H9 (cell line): ENCODE data around the gene WFS1. TPM values are rescaled to one million over a fixed set of nuclear protein-coding genes. Genes with fewer than 3 reads are reported as not detected.

ENCODE experiments used
- DNase-seq: peaks from one replicate; pipeline ENCODE4 v3.0.0-alpha.2; 2017
- H2AFZ ChIP-seq: one replicate; pipeline ENCODE4 v1.6.1; 2013; ENCODE audit warnings: mild to moderate bottlenecking, low read length, control low read depth, moderate library complexity
- H2AK5ac ChIP-seq: 2 replicates; pipeline ENCODE4 v1.6.1; 2013; ENCODE audit warnings: low read length, control low read depth, mixed read lengths; ENCODE audit not compliant: insufficient read length
- H2BK120ac ChIP-seq: one replicate; pipeline ENCODE4 v1.6.1; 2013; ENCODE audit warnings: low read depth, mild to moderate bottlenecking, low read length, control low read depth, inconsistent platforms; ENCODE audit not compliant: poor library complexity, severe bottlenecking
- H2BK12ac ChIP-seq: 2 replicates; pipeline ENCODE4 v1.6.1; 2013; ENCODE audit warnings: low read length, control low read depth, mixed read lengths, low read depth; ENCODE audit not compliant: insufficient read length
- H2BK15ac ChIP-seq: 2 replicates; pipeline ENCODE4 v1.6.1; 2013; ENCODE audit warnings: low read depth, low read length, control low read depth
- H2BK20ac ChIP-seq: one replicate; pipeline ENCODE4 v1.6.1; 2013; ENCODE audit warnings: low read depth, mild to moderate bottlenecking, low read length, control low read depth, inconsistent platforms; ENCODE audit not compliant: poor library complexity, severe bottlenecking
- H2BK5ac ChIP-seq: 2 replicates; pipeline ENCODE4 v1.6.1; 2013; ENCODE audit warnings: low read length, control low read depth, mixed read lengths; ENCODE audit not compliant: insufficient read length
- H3K14ac ChIP-seq: 2 replicates; pipeline ENCODE4 v1.6.1; 2013; ENCODE audit warnings: low read length, control low read depth; ENCODE audit not compliant: insufficient read depth
- H3K18ac ChIP-seq: 2 replicates; pipeline ENCODE4 v1.6.1; 2013; ENCODE audit warnings: low read depth, mild to moderate bottlenecking, mixed read lengths, low read length, control low read depth; ENCODE audit not compliant: insufficient read length
- H3K23ac ChIP-seq: 2 replicates; pipeline ENCODE4 v1.6.1; 2013; ENCODE audit warnings: low read length, control low read depth, mixed read lengths, low read depth; ENCODE audit not compliant: insufficient read length
- H3K23me2 ChIP-seq: 2 replicates; pipeline ENCODE4 v1.6.1; 2013; ENCODE audit warnings: low read depth, mild to moderate bottlenecking, mixed read lengths, low read length, control low read depth; ENCODE audit not compliant: insufficient read length, poor library complexity, severe bottlenecking
- H3K27ac ChIP-seq: 2 replicates; pipeline ENCODE4 v1.5.1; 2013; ENCODE audit warnings: low read length, control low read depth, mixed read lengths, low read depth; ENCODE audit not compliant: insufficient read length
- H3K27me3 ChIP-seq: 2 replicates; pipeline ENCODE4 v1.6.1; 2013; ENCODE audit warnings: low read length, control low read depth, inconsistent platforms; ENCODE audit not compliant: insufficient read depth
- H3K4ac ChIP-seq: 2 replicates; pipeline ENCODE4 v1.6.1; 2013; ENCODE audit warnings: low read depth, mild to moderate bottlenecking, control low read depth, inconsistent platforms, low read length, moderate library complexity
- H3K4me1 ChIP-seq: 2 replicates; pipeline ENCODE4 v1.6.1; 2013; ENCODE audit warnings: low read length, control low read depth, inconsistent platforms; ENCODE audit not compliant: insufficient read depth
- H3K4me2 ChIP-seq: 2 replicates; pipeline ENCODE4 v1.6.1; 2013; ENCODE audit warnings: low read length, control low read depth, mixed read lengths; ENCODE audit not compliant: insufficient read length, insufficient read depth
- H3K56ac ChIP-seq: 2 replicates; pipeline ENCODE4 v1.6.1; 2013; ENCODE audit warnings: low read depth, mild to moderate bottlenecking, mixed read lengths, low read length, control low read depth; ENCODE audit not compliant: insufficient read length
- H3K79me1 ChIP-seq: 2 replicates; pipeline ENCODE4 v1.6.1; 2013; ENCODE audit warnings: low read depth, mild to moderate bottlenecking, moderate library complexity, low read length, control low read depth, inconsistent platforms; ENCODE audit not compliant: insufficient read depth, poor library complexity, severe bottlenecking
- H3K79me2 ChIP-seq: 2 replicates; pipeline ENCODE4 v1.6.1; 2013; ENCODE audit warnings: low read length, control low read depth, inconsistent platforms; ENCODE audit not compliant: insufficient read depth
- H3K9ac ChIP-seq: 2 replicates; pipeline ENCODE4 v1.6.1; 2013; ENCODE audit warnings: low read length, control low read depth, mixed read lengths; ENCODE audit not compliant: insufficient read length; ENCODE audit errors: extremely low read depth
- H3K9me3 ChIP-seq: one replicate; pipeline ENCODE4 v1.6.1; 2013; ENCODE audit warnings: low read depth, low read length, inconsistent platforms; ENCODE audit not compliant: control insufficient read depth
- H3T11ph ChIP-seq: one replicate; pipeline ENCODE4 v1.6.1; 2013; ENCODE audit warnings: mild to moderate bottlenecking, low read length, control low read depth, inconsistent platforms
- H4K20me1 ChIP-seq: one replicate; pipeline ENCODE4 v1.6.1; 2013; ENCODE audit not compliant: control insufficient read depth, insufficient read length, insufficient read depth
- H4K5ac ChIP-seq: 2 replicates; pipeline ENCODE4 v1.6.1; 2013; ENCODE audit warnings: low read depth, mild to moderate bottlenecking, mixed read lengths, low read length, control low read depth; ENCODE audit not compliant: insufficient read length
- H4K8ac ChIP-seq: replicated peaks from 2 replicates; pipeline ENCODE4 v1.6.1; 2013; ENCODE audit warnings: low read length, control low read depth, mixed read lengths, low read depth; ENCODE audit not compliant: insufficient read length
- H4K91ac ChIP-seq: 2 replicates; pipeline ENCODE4 v1.6.1; 2013; ENCODE audit warnings: low read depth, mild to moderate bottlenecking, moderate library complexity, mixed read lengths, low read length, control low read depth; ENCODE audit not compliant: insufficient read length
- H3K27ac Mint-ChIP-seq, 3 experiments: 2 replicates in 2 of 3; 3 replicates in 1 of 3; pipeline ENCODE4 v1.8.0; 2020 to 2021; ENCODE audit warnings: mixed read lengths in 3 of 3, mild to moderate bottlenecking in 1 of 3, moderate library complexity in 1 of 3
- H3K27me3 Mint-ChIP-seq: 2 replicates; pipeline ENCODE4 v1.8.0; 2021; ENCODE audit warnings: low read depth, mild to moderate bottlenecking, moderate library complexity, mixed read lengths
- H3K36me3 Mint-ChIP-seq, 3 experiments: 2 replicates in 2 of 3; 3 replicates in 1 of 3; pipeline ENCODE4 v1.8.0; 2020 to 2021; ENCODE audit warnings: low read depth in 3 of 3, mixed read lengths in 3 of 3; ENCODE audit not compliant: insufficient read depth in 1 of 3
- H3K4me1 Mint-ChIP-seq, 2 experiments: 2 replicates each; pipeline ENCODE4 v1.8.0; 2020; ENCODE audit warnings: mixed read lengths in 2 of 2
- H3K4me3 Mint-ChIP-seq, 2 experiments: 2 replicates in 1 of 2; 3 replicates in 1 of 2; pipeline ENCODE4 v1.8.0; 2020 to 2021; ENCODE audit warnings: mild to moderate bottlenecking in 2 of 2, mixed read lengths in 2 of 2, moderate library complexity in 1 of 2
- H3K9me3 Mint-ChIP-seq, 2 experiments: 2 replicates in 1 of 2; 3 replicates in 1 of 2; pipeline ENCODE4 v1.8.0; 2020; ENCODE audit warnings: mild to moderate bottlenecking in 2 of 2, mixed read lengths in 2 of 2, moderate library complexity in 1 of 2
- WGBS: extraction: QIAGEN DNeasy Blood & Tissue Kit; methylation state at CpG from one replicate; pipeline ENCODE4 v1.1.7; 2013; ENCODE audit warnings: missing lambda C conversion rate, low lambda C conversion rate, mixed read lengths; ENCODE audit not compliant: insufficient read length; ENCODE audit errors: extremely low coverage; 5-methylcytosine and 5-hydroxymethylcytosine counted together
- total RNA-seq: library from RNA; stranded (reverse); gene quantifications from 2 replicates; pipeline ENCODE4 v1.2.1, GENCODE V29; 2021
- TF ChIP-seq, protein P1 (sequence below): fragments of 200-600 bp; sonication (generic); conservative IDR thresholded peaks from 3 replicates; pipeline ENCODE4 v1.8.0; 2021; ENCODE audit warnings: antibody characterized with exemption, mild to moderate bottlenecking

WFS1 gene
- total RNA-seq, 1 experiment from 2014 or later, result 18.9 TPM

DNA sequence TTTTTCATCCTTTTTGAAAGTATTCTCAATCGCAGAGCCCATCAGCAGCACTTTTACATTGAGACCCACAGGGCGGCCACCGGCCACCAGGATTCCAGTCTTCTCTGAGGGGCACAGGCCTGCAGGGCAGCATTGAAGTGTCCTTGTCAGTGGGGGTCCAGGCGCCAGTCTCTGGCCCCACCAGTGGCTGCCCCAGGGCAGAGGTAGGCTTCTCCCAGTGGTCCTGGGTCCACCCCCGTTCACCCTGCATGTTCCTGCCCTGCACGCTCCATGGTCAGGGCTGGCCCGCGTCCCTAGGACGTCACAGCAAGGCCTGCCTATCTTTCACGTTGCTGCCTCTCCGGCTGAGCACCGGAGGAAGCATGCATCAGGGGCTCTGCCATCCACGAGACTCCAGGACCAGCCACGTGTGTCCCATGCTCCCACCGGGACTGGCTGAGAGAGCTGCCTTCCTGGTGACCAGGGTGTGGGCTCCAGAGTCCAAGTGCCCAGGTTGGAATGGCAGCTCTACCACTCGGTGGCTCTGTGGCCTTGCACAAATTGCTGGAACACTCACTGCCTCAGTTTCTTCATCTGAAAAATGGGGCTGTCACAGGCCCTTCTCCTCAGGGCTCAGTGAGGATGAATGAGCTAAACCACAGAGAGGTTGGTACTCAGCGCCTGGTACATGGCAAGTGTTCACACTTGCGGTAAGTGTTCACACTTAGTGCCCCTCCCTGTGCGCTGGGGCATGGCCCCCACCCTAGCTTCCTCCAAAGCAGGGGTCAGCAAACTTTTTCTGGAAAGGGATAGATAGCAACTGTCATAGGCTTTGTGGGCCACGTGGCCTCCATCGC lies 38.6 kb upstream of the WFS1 start:
- DNase-seq, result peak; percentile 21
- Histone ChIP-seq H3K79me1 (no peaks in the 10 kb centered on the region), H3K18ac (no peak overlapping the region), H3K27ac (no peak overlapping the region), H4K5ac (no peak overlapping the region), H2AK5ac (no peak overlapping the region), H3K14ac (no peak overlapping the region), H4K91ac (no peak overlapping the region), H3T11ph (no peak overlapping the region), H2BK15ac (no peak overlapping the region), H3K9ac (no peak overlapping the region), H4K20me1 (no peaks in the 10 kb centered on the region), H3K56ac (no peak overlapping the region), H2BK20ac (no peak overlapping the region), H2BK120ac (no peak overlapping the region), H3K23me2 (no peaks in the 10 kb centered on the region), H2BK5ac (no peak overlapping the region), H3K79me2 (no peaks in the 10 kb centered on the region), H3K9me3 (no peaks in the 10 kb centered on the region), H3K4me2 (no peak overlapping the region), H3K27me3 (no peaks in the 10 kb centered on the region), H4K8ac (no peak overlapping the region), H3K4me1 (no peaks in the 10 kb centered on the region), H2BK12ac (no peak overlapping the region), H3K4ac (no peak overlapping the region), H2AFZ (no peak overlapping the region), H3K23ac (no peak overlapping the region)
- TF ChIP-seq, protein P1, sequence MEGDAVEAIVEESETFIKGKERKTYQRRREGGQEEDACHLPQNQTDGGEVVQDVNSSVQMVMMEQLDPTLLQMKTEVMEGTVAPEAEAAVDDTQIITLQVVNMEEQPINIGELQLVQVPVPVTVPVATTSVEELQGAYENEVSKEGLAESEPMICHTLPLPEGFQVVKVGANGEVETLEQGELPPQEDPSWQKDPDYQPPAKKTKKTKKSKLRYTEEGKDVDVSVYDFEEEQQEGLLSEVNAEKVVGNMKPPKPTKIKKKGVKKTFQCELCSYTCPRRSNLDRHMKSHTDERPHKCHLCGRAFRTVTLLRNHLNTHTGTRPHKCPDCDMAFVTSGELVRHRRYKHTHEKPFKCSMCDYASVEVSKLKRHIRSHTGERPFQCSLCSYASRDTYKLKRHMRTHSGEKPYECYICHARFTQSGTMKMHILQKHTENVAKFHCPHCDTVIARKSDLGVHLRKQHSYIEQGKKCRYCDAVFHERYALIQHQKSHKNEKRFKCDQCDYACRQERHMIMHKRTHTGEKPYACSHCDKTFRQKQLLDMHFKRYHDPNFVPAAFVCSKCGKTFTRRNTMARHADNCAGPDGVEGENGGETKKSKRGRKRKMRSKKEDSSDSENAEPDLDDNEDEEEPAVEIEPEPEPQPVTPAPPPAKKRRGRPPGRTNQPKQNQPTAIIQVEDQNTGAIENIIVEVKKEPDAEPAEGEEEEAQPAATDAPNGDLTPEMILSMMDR, result no peak
- Mint-ChIP-seq H3K4me1 (peaks cover 0 to 13% of the 10 kb centered on the region in 2 experiments; a peak in 2 of 4 replicates), H3K4me3 (no peak overlapping the region), H3K9me3 (no peaks in the 10 kb centered on the region), H3K36me3 (no peaks in the 10 kb centered on the region), H3K27ac (no peak overlapping the region), H3K27me3 (peaks cover 5% of the 10 kb centered on the region; the same call in 1 of the 2 replicates)
- WGBS, result no CpG with 5 or more reads among the region's 21 CpGs
